ENCODE results near the gene NPBWR2.

NPBWR2 gene

GRCh38 chr20:64096535-64096934 is 10.8 kb downstream of the NPBWR2 start:
- TF ChIP-seq CTCF (IDR thresholded peaks at IDR 0.05; ENCODE audit: borderline replicate concordance, control extremely low read depth, extremely low read depth, insufficient read depth, missing control alignments): no peak
- in situ Hi-C loops (cut with MboI; ENCODE audit: low sequenced_read_pairs, unreplicated experiment): no loop called here
- no peak for DNase-seq (ENCODE audit: low spot score)

- no peak for TF ChIP-seq CTCF (IDR thresholded peaks at IDR 0.05; ENCODE audit: borderline replicate concordance, control extremely low read depth, extremely low read depth, insufficient read depth, missing control alignments)
- no peak for DNase-seq (ENCODE audit: low spot score)
- in situ Hi-C loops (cut with MboI; ENCODE audit: low sequenced_read_pairs, unreplicated experiment): no loop called here
These were observed 11.4 kb downstream of the NPBWR2 start for GRCh38 chr20:64095927-64096326.

GRCh38 chr20:64095455-64095854 is 11.9 kb downstream of the NPBWR2 start:
- in situ Hi-C loops (cut with MboI; ENCODE audit: low sequenced_read_pairs, unreplicated experiment): no loop called here
- no peak for DNase-seq (ENCODE audit: low spot score)
- TF ChIP-seq CTCF (IDR thresholded peaks at IDR 0.05; ENCODE audit: borderline replicate concordance, control extremely low read depth, extremely low read depth, insufficient read depth, missing control alignments): no peak

DNA sequence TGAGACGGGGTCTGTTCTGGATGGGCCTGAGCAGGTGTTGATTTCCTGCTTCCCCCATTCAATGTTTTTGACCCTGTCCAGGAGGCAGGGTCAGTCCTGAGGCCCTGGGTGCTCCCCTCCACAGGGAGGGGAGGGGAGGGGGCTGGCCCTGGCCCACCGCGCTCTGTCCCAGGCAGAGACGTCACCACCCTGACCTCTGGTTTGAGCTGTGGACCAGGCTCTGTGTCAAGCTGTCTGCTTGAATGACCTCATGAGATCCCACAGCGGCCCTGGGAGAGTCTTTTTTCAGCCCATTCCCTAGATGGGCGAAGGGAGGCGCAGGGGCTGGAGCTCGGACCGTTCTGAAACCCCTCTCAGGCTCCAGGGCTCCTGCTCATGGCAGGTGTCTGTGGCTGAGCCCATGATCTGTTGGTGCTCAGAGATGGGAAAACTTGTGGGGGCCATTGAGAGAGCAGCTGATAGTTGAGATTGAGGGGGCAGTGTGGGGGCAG is 14.3 kb downstream of the NPBWR2 start:
- TF ChIP-seq CTCF (IDR thresholded peaks at IDR 0.05; ENCODE audit: borderline replicate concordance, control extremely low read depth, extremely low read depth, insufficient read depth, missing control alignments): no peak
- in situ Hi-C loops (cut with MboI; ENCODE audit: low sequenced_read_pairs, unreplicated experiment): no loop called here
- DNase-seq (ENCODE audit: low spot score): no peak

DNA sequence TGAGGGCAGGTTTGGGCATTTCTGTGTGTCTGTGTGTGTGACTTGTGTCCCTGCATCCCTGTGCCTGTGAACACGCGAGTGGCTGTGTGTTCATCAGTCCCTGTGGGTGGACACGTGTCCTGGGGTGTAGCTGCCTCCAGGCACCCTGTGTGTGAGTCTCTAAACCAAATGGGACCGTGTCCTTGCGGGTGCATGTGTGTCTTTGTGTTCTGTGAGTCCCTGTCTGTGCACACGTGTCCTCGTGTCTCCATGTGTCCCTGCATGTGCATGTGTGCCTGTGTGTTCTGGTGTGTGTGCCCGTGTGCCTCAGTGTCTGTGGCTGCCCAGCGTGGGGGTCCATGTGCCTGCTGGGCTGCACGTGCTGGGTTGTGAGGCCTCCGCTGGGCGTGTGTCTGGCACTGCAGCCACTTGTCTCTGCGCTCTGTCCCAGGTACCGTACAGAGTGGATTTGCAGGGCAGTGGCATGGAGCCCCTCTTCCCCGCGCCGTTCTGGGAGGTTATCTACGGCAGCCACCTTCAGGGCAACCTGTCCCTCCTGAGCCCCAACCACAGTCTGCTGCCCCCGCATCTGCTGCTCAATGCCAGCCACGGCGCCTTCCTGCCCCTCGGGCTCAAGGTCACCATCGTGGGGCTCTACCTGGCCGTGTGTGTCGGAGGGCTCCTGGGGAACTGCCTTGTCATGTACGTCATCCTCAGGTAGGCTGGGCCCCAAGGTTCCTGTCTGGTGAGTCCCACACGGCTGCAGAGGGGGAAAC is 14.9 kb downstream of the NPBWR2 start:
- in situ Hi-C loops (cut with MboI; ENCODE audit: low sequenced_read_pairs, unreplicated experiment): no loop called here
- no peak for TF ChIP-seq CTCF (IDR thresholded peaks at IDR 0.05; ENCODE audit: borderline replicate concordance, control extremely low read depth, extremely low read depth, insufficient read depth, missing control alignments)

DNA sequence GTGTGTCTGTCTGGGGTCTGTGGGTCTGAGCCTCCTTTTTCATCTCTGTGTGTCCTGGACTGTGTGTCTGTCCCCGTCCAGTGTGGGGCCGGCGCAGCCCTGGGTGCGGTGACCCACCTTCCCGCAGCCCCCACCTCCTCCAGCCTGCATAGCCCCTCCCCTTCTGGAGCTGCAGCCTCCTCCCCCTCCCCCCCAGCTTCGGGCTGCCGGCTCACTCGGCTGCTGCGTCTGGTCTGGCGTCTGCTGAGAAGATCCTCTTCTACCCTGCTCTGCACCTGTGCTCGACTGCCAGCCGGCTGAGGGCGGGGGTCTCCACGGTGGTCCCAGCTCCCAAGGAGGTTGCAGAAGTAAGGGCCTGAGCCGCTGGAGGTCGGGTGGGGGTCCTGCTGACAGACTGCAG is 15.6 kb downstream of the NPBWR2 start:
- TF ChIP-seq CTCF (IDR thresholded peaks at IDR 0.05; ENCODE audit: borderline replicate concordance, control extremely low read depth, extremely low read depth, insufficient read depth, missing control alignments): no peak
- DNase-seq (ENCODE audit: low spot score): no peak
- in situ Hi-C loops (cut with MboI; ENCODE audit: low sequenced_read_pairs, unreplicated experiment): no loop called here

More for the DNA sequence above, 14.9 kb downstream of the NPBWR2 start:
- DNase-seq (ENCODE audit: low spot score): no peak

Data from GM13976 (cell line).